ENCODE results near the gene AOX1. TPM values are rescaled to one million over a fixed set of nuclear protein-coding genes. Genes with fewer than 3 reads are reported as not detected.

AOX1 gene
- total and polyA plus RNA-seq, 2 of the 8 experiments (the other 6 are each of a cell fraction or from before 2014, with no cell fraction given): 5.6 to 8.3 TPM

- Histone ChIP-seq H3K9me3 (ENCODE audit: insufficient read depth in 2 of 2, low read depth in 1 of 2, low read length in 1 of 2) (no peaks in the 10 kb centered on the region), H3K9ac (replicated peaks in 1 of 4; ENCODE audit: extremely low read depth in 1 of 4, low read depth in 3 of 4, low read length in 3 of 4) (no peak overlapping the region), H3K23ac (ENCODE audit: insufficient read length) (no peak overlapping the region), H3K79me2 (ENCODE audit: control insufficient read depth in 1 of 2, insufficient read depth in 2 of 2, low read length in 2 of 2) (no peaks in the 10 kb centered on the region), H2BK5ac (ENCODE audit: low read depth, low read length) (no peak overlapping the region), H3K4ac (replicated peaks; ENCODE audit: insufficient read length, low read depth, low read length) (no peak overlapping the region), H2BK120ac (replicated peaks; ENCODE audit: low read depth, low read length) (no peak overlapping the region), H3K23me2 (ENCODE audit: low read depth, low read length) (no peaks in the 10 kb centered on the region), H4K91ac (replicated peaks; ENCODE audit: insufficient read length, low read length) (no peak overlapping the region), H4K20me1 (replicated peaks in 1 of 2; ENCODE audit: control insufficient read depth in 1 of 2, insufficient read depth in 2 of 2, low read length in 2 of 2) (no peaks in the 10 kb centered on the region), H4K5ac (ENCODE audit: insufficient read length, low read depth, low read length) (no peak overlapping the region), H3K4me2 (ENCODE audit: insufficient read depth in 1 of 2, low read depth in 2 of 2, low read length in 2 of 2) (no peak overlapping the region), H3K79me1 (ENCODE audit: low read depth, low read length) (no peaks in the 10 kb centered on the region), H3K18ac (ENCODE audit: extremely low read depth, low read length) (no peak overlapping the region), H2BK20ac (ENCODE audit: low read length) (no peak overlapping the region), H3K27me3 (replicated peaks in 1 of 4; ENCODE audit: control insufficient read depth in 3 of 4, extremely low read depth in 1 of 4, insufficient read depth in 3 of 4, low read length in 3 of 4) (no peaks in the 10 kb centered on the region), H2BK15ac (ENCODE audit: low read length) (no peak overlapping the region), H2BK12ac (ENCODE audit: low read depth, low read length) (no peak overlapping the region), H3K4me1 (replicated peaks in 1 of 4; ENCODE audit: control insufficient read depth in 3 of 4, insufficient read depth in 4 of 4, low read length in 3 of 4) (no peaks in the 10 kb centered on the region), H2AFZ (ENCODE audit: low read length) (no peak overlapping the region), H3K27ac (ENCODE audit: low read depth, low read length) (no peak overlapping the region), H3K56ac (replicated peaks; ENCODE audit: insufficient read length, low read depth, low read length) (no peak overlapping the region), H3K4me3 (ENCODE audit: extremely low read depth in 1 of 4, insufficient read depth in 2 of 4, low read depth in 3 of 4, low read length in 4 of 4) (no peak overlapping the region), H2AK5ac (ENCODE audit: low read depth, low read length) (no peak overlapping the region), H4K8ac (ENCODE audit: extremely low read depth, insufficient read depth, low read length) (no peak overlapping the region), H3K14ac (ENCODE audit: insufficient read length) (no peak overlapping the region), H3K36me3 (ENCODE audit: control insufficient read depth in 2 of 4, insufficient read depth in 4 of 4, low read length in 3 of 4) (no peaks in the 10 kb centered on the region)
- ChIA-PET POLR2A (ENCODE audit: partially characterized antibody) (interaction anchor here (0.8 kb wide), 1 partner anchor 9 kb away, joined by 3 read pairs; no protein-coding TSS in a partner anchor), CTCF (ENCODE audit: partially characterized antibody) (interaction anchor here (1.0 to 2.0 kb wide), 2 partner anchors 27 to 65 kb away, joined by 3 to 5 read pairs; no protein-coding TSS in a partner anchor)
- WGBS, 2 experiments (ENCODE audit: extremely low coverage in 1 of 2, insufficient coverage in 1 of 2, insufficient read length in 1 of 2, insufficient replicate concordance in 2 of 2, low coverage in 1 of 2, low lambda C conversion rate in 2 of 2, missing lambda C conversion rate in 1 of 2): 87% methylated on average over 5 of the region's 5 CpGs; no CpG with 5 or more reads in 1 of the 2 experiments
- FAIRE-seq (no peak), DNase-seq (ENCODE audit: low read depth in 1 of 2, low spot score in 2 of 2) (no peak)
- TF ChIP-seq SP4 (IDR thresholded peaks at IDR 0.05; ENCODE audit: low read length): no peak
- TF ChIP-seq MAFK (IDR thresholded peaks at IDR 0.05; ENCODE audit: low read depth, low read length): no peak
- TF ChIP-seq TCF12 (IDR thresholded peaks at IDR 0.05; ENCODE audit: low read depth, low read length): no peak
- no peak for TF ChIP-seq POLR2AphosphoS5 (IDR thresholded peaks at IDR 0.05; ENCODE audit: low read depth, low read length)
- TF ChIP-seq SIRT6 (IDR thresholded peaks at IDR 0.05; ENCODE audit: low read length): no peak
- TF ChIP-seq HDAC6 (IDR thresholded peaks at IDR 0.05; ENCODE audit: low read depth, low read length): no peak
- TF ChIP-seq CHD2 (IDR thresholded peaks at IDR 0.05; ENCODE audit: low read length): no peak
- no peak for TF ChIP-seq ATF3 (IDR thresholded peaks at IDR 0.05; ENCODE audit: insufficient read depth, low read depth, low read length)
- no peak for TF ChIP-seq RFX5 (IDR thresholded peaks at IDR 0.05; ENCODE audit: borderline replicate concordance, low read depth, low read length)
- no peak for TF ChIP-seq EP300 (IDR thresholded peaks at IDR 0.05; ENCODE audit: borderline replicate concordance in 1 of 2, low read depth in 2 of 2, low read length in 2 of 2)
- TF ChIP-seq SIN3A (conservative IDR thresholded peaks at IDR 0.05 in 1 of 2, IDR thresholded peaks at IDR 0.05 in 1 of 2; ENCODE audit: low read depth in 1 of 2, low read length in 2 of 2): no peak
- no peak for TF ChIP-seq PHF8 (conservative IDR thresholded peaks at IDR 0.05; ENCODE audit: low read depth, low read length)
- no peak for TF ChIP-seq TAF1 (IDR thresholded peaks at IDR 0.05; ENCODE audit: low read depth, low read length)
- no peak for TF ChIP-seq KDM5A (IDR thresholded peaks at IDR 0.05; ENCODE audit: low read length)
- no peak for TF ChIP-seq TAF7 (optimal IDR thresholded peaks at IDR 0.05; ENCODE audit: borderline replicate concordance, low read depth, low read length)
Observed at GRCh38 chr2:200679127-200679526, 93.3 kb downstream of the AOX1 start.
